NT2/D1 (cell line): ENCODE results near the gene POLR3H.
"Not testable (repeated sequence)": the region's sequence is repeated elsewhere in the genome, so short reads cannot be mapped to it uniquely, and the experiment has no call there.

Source experiments
- DNase-seq: peaks from one replicate; pipeline ENCODE4 v3.0.0-alpha.2; 2011; ENCODE audit warnings: low read depth, low spot score
- H3K27me3 ChIP-seq: 2 replicates; pipeline ENCODE4 v1.6.0; 2011; ENCODE audit warnings: mild to moderate bottlenecking; ENCODE audit not compliant: insufficient read length, insufficient read depth
- H3K36me3 ChIP-seq: 2 replicates; pipeline ENCODE4 v1.6.1; 2011; ENCODE audit warnings: mild to moderate bottlenecking, low read length, mixed read lengths; ENCODE audit not compliant: insufficient read depth, insufficient read length
- H3K4me1 ChIP-seq: 2 replicates; pipeline ENCODE4 v1.5.1; 2011; ENCODE audit not compliant: insufficient read depth, insufficient read length
- H3K4me3 ChIP-seq: 2 replicates; pipeline ENCODE4 v1.5.1; 2011; ENCODE audit warnings: low read depth; ENCODE audit not compliant: insufficient read length
- H3K9ac ChIP-seq: 2 replicates; pipeline ENCODE4 v1.6.0; 2011; ENCODE audit warnings: low read depth; ENCODE audit not compliant: insufficient read length
- H3K9me3 ChIP-seq: 2 replicates; pipeline ENCODE4 v1.5.1; 2011; ENCODE audit warnings: mild to moderate bottlenecking, low read length; ENCODE audit not compliant: insufficient read depth
- SUZ12 ChIP-seq: IDR thresholded peaks from 2 replicates; pipeline ENCODE4 v1.6.1; 2011; ENCODE audit not compliant: insufficient read length, insufficient read depth; ENCODE audit errors: extremely low read depth
- YY1 ChIP-seq: IDR thresholded peaks from 2 replicates; pipeline ENCODE4 v1.6.1; 2011; ENCODE audit not compliant: insufficient read length, insufficient read depth
- ZNF274 ChIP-seq: IDR thresholded peaks from 2 replicates; pipeline ENCODE4 v1.6.1; 2011; ENCODE audit warnings: mild to moderate bottlenecking, low read depth, low read length

POLR3H gene

DNA sequence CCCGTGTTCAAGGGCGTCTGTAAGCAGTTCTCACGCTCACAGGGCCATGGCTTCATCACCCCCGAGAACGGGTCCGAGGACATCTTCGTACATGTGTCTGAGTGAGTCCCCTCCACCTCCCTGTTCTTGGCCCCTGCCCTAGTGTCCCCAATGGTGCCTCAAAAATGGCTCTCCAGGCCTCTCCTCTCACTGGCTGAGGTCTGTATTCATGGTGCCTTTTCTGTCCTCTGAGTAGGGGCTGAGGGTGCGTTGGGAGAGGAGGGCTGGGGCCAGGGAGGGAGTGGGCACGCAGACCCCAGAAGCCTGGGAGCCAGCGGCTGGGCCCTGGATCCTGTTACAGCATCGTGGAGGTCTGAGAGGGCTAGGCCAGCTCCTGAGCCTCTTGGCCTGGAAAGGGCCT is 29.4 kb upstream of the POLR3H start:
- H3K9ac ChIP-seq: no peak overlapping the region
- H3K36me3 ChIP-seq: peaks cover 38% of the 10 kb centered on the region
- peaks cover 12% of the 10 kb centered on the region for H3K4me1 ChIP-seq
- no peak for DNase-seq
- H3K4me3 ChIP-seq: no peak overlapping the region
- no peaks in the 10 kb centered on the region for H3K27me3 ChIP-seq
- H3K9me3 ChIP-seq: no peaks in the 10 kb centered on the region
- TF ChIP-seq ZNF274: no peak
- TF ChIP-seq SUZ12: no peak
- TF ChIP-seq YY1: no peak

GRCh38 chr22:41572305-41572704 is 28.0 kb upstream of the POLR3H start:
- not testable (repeated sequence) for DNase-seq, H3K27me3 ChIP-seq, H3K4me3 ChIP-seq, H3K9me3 ChIP-seq, H3K9ac ChIP-seq
- Histone ChIP-seq H3K4me1 (peaks cover 13% of the 10 kb centered on the region), H3K36me3 (peaks cover 33% of the 10 kb centered on the region)

GRCh38 chr22:41571786-41572185 is 27.5 kb upstream of the POLR3H start:
- TF ChIP-seq YY1: no peak
- TF ChIP-seq ZNF274: no peak
- TF ChIP-seq SUZ12: no peak
- peaks cover 30% of the 10 kb centered on the region for H3K36me3 ChIP-seq
- no peak overlapping the region for H3K9ac ChIP-seq
- H3K27me3 ChIP-seq: no peaks in the 10 kb centered on the region
- H3K4me3 ChIP-seq: no peak overlapping the region
- no peaks in the 10 kb centered on the region for H3K9me3 ChIP-seq
- peaks cover 9% of the 10 kb centered on the region for H3K4me1 ChIP-seq
- no peak for DNase-seq

- no peak for TF ChIP-seq SUZ12
- no peak for TF ChIP-seq YY1
- no peak for TF ChIP-seq ZNF274
- no peak for DNase-seq
- Histone ChIP-seq H3K4me1 (peaks cover 9% of the 10 kb centered on the region), H3K27me3 (no peaks in the 10 kb centered on the region), H3K4me3 (no peak overlapping the region), H3K9me3 (no peaks in the 10 kb centered on the region), H3K9ac (no peak overlapping the region), H3K36me3 (peaks cover 26% of the 10 kb centered on the region)
Observed at GRCh38 chr22:41570221-41570620, 26.0 kb upstream of the POLR3H start.

DNA sequence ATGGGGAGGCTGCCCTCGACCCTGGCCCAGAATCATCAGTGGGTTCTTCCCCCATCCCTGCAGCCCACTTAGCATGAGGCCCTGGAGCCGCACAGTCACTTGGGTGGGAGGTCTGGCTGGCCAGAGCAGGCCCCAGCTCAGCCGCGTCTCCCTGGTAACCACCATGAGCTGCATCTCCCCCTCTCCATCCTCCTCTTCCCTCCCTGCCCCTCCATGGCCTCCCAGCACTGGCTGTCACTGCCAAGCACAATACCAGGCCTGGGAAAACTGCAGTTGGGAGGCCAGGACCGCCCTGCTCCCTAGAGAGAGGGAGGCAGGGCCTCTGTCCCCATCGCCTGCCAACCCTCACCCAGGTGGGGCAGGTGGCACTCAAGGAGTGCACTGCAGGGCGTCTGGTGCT is 24.5 kb upstream of the POLR3H start:
- H3K36me3 ChIP-seq: peaks cover 16% of the 10 kb centered on the region
- DNase-seq: no peak
- H3K9ac ChIP-seq: no peak overlapping the region
- H3K9me3 ChIP-seq: no peaks in the 10 kb centered on the region
- no peaks in the 10 kb centered on the region for H3K27me3 ChIP-seq
- no peak overlapping the region for H3K4me3 ChIP-seq
- H3K4me1 ChIP-seq: peaks cover 5% of the 10 kb centered on the region
- TF ChIP-seq ZNF274 (no peak), SUZ12 (no peak), YY1 (no peak)

DNA sequence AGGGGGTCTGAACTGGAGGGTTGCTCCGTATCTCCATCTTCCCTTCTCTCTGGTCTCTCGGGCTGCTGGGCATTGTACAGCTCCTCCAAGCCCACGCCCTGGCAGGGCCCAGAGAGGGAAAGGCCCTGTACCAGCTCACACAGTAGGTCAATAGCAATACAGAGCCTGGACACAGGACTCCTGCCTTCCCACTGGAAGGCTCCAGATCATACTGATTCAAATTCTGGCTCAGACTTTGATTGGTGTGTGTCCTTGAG is 23.2 kb upstream of the POLR3H start:
- H3K36me3 ChIP-seq: peaks cover 9% of the 10 kb centered on the region
- DNase-seq: no peak
- no peak for TF ChIP-seq YY1
- TF ChIP-seq SUZ12: no peak
- TF ChIP-seq ZNF274: no peak
- no peaks in the 10 kb centered on the region for H3K27me3 ChIP-seq
- H3K9ac ChIP-seq: no peak overlapping the region
- peaks cover 9% of the 10 kb centered on the region for H3K4me1 ChIP-seq
- no peaks in the 10 kb centered on the region for H3K9me3 ChIP-seq
- H3K4me3 ChIP-seq: no peak overlapping the region

GRCh38 chr22:41565403-41566054 is 21.3 kb upstream of the POLR3H start:
- TF ChIP-seq YY1 (no peak), ZNF274 (no peak), SUZ12 (no peak)
- no peak overlapping the region for H3K4me3 ChIP-seq
- H3K4me1 ChIP-seq: peaks cover 18% of the 10 kb centered on the region
- no peaks in the 10 kb centered on the region for H3K9me3 ChIP-seq
- no peaks in the 10 kb centered on the region for H3K36me3 ChIP-seq
- no peak overlapping the region for H3K9ac ChIP-seq
- no peak for DNase-seq
- H3K27me3 ChIP-seq: no peaks in the 10 kb centered on the region

GRCh38 chr22:41564563-41564962 is 20.3 kb upstream of the POLR3H start:
- H3K9me3 ChIP-seq: no peaks in the 10 kb centered on the region
- no peak for TF ChIP-seq SUZ12
- TF ChIP-seq ZNF274: no peak
- TF ChIP-seq YY1: no peak
- no peak overlapping the region for H3K4me3 ChIP-seq
- no peak for DNase-seq
- no peaks in the 10 kb centered on the region for H3K27me3 ChIP-seq
- H3K36me3 ChIP-seq: no peaks in the 10 kb centered on the region
- H3K9ac ChIP-seq: no peak overlapping the region
- peaks cover 20% of the 10 kb centered on the region for H3K4me1 ChIP-seq
